Measurements from ENCODE around the gene CNBD2.
"Not testable (repeated sequence)": the region's sequence is repeated elsewhere in the genome, so short reads cannot be mapped to it uniquely, and the experiment has no call there.

Gene CNBD2

DNA sequence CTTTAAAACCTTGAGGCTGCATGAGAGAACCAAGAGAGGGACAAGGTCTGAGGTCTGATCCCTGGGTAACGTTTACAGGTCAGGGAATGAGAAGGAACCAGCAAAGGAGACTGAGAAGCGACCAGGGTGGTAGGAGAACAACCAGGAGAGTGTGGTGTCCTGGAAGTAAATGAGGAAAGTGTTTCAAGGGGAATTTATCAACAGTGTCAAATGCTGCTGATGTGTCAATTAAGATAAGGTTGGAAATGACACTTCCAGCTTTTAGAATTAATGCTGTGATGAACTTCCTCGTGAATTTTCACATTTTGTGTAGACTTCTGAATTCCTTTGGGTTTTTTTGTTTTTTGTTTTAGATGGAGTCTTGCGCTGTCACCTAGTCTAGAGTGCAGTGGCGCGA lies 83.7 kb downstream of the CNBD2 start:
- TF ChIP-seq, protein P1, sequence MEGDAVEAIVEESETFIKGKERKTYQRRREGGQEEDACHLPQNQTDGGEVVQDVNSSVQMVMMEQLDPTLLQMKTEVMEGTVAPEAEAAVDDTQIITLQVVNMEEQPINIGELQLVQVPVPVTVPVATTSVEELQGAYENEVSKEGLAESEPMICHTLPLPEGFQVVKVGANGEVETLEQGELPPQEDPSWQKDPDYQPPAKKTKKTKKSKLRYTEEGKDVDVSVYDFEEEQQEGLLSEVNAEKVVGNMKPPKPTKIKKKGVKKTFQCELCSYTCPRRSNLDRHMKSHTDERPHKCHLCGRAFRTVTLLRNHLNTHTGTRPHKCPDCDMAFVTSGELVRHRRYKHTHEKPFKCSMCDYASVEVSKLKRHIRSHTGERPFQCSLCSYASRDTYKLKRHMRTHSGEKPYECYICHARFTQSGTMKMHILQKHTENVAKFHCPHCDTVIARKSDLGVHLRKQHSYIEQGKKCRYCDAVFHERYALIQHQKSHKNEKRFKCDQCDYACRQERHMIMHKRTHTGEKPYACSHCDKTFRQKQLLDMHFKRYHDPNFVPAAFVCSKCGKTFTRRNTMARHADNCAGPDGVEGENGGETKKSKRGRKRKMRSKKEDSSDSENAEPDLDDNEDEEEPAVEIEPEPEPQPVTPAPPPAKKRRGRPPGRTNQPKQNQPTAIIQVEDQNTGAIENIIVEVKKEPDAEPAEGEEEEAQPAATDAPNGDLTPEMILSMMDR (IDR thresholded peaks at IDR 0.05; ENCODE audit: insufficient read depth, low read depth, low read length, missing control alignments): no peak
- no peak for DNase-seq (ENCODE audit: low read depth)
- H3K4me3 ChIP-seq (ENCODE audit: low read depth, low read length): no peak overlapping the region

DNA sequence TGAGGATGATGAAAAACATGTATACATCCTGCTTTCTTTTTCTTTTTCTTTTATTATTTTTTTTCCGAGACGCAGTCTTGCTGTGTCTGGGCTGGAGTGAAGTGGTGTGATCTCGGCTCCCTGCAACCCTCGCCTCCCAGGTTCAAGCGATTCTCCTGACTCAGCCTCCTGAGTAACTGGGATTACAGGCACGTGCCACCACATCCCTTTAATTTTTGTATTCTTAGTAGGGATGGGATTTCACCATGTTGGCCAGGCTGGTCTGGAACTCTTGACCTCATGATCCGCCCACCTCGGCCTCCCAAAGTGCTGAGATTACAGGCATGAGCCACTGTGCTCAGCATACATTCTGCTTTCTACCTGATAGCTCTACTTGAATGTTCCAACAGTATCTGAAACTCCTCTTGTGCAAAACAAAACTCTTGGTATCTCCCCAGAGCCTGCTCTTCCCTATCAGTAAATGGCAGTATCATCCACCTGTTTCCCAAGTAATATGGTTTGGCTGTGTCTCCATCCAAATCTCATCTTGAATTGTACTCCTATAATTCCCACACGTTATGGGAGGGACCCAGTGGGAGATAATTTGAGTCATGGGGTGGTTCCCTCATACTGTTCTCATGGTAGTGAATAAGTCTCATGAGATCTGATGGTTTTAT lies 85.6 kb downstream of the CNBD2 start:
- H3K4me3 ChIP-seq (ENCODE audit: low read depth, low read length): not testable (repeated sequence)
- peak; percentile 22 for DNase-seq (ENCODE audit: low read depth)

DNA sequence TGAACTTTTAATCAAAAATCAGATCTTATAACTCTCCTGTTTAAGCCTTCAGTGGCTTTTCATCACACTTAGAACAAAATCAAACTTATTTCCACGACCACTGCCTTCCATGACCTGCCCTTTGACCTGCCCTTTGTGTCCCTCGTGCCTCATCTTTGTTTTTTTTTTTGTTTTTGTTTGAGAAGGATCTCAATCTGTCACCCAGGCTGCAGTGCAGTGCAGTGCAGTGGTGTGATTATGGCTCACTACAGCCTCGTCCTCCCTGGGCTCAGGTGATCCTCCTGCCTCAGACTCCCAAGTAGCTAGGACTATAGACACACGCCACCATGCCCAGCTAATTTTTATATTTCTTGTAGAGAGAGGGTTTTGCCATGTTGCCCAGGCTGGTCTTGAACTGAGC lies 86.8 kb downstream of the CNBD2 start:
- no peak for DNase-seq (ENCODE audit: low read depth)
- TF ChIP-seq, protein P1 (IDR thresholded peaks at IDR 0.05; ENCODE audit: insufficient read depth, low read depth, low read length, missing control alignments): no peak
- H3K4me3 ChIP-seq (ENCODE audit: low read depth, low read length): no peak overlapping the region

DNA sequence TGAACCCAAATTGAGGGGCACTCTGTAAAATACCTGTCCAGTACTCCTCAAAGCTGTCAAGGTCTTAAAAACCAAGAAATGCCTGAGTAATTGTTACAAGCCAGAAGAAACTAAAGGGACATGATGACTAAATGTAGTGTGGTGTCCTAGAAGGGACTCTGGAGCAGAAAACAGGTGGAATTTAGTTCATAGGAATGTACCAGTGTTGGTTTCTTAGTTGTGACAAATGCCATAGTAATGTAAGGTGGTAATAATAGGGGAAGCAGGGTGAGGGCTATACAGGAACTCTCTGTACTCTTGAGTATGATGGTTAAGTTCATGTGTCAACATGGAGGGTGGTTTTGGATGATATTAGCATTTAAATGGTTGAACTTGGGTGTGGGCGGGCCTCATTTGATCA lies 92.3 kb downstream of the CNBD2 start:
- TF ChIP-seq, protein P1 (IDR thresholded peaks at IDR 0.05; ENCODE audit: insufficient read depth, low read depth, low read length, missing control alignments): no peak
- no peak overlapping the region for H3K4me3 ChIP-seq (ENCODE audit: low read depth, low read length)
- no peak for DNase-seq (ENCODE audit: low read depth)

DNA sequence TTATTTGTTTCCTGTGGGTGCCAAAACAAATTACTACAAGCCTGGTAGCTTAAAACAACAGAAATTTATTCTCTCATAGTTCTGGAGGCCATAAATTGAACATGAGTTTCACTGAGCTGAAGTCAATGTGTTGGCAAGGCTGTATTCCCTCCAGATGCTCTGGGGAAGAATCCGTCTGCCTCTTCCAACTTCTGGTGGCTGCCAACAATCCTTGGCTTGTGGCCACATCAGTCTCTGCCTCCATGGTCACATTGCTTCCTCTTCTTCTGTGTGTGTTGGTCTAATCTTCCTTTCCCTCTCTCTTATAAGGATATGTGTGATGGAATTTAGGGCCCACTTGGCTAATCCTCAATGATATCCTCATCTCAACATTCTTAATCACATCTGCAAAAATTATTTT lies 93.4 kb downstream of the CNBD2 start:
- no peak for DNase-seq (ENCODE audit: low read depth)
- no peak overlapping the region for H3K4me3 ChIP-seq (ENCODE audit: low read depth, low read length)
- TF ChIP-seq, protein P1 (IDR thresholded peaks at IDR 0.05; ENCODE audit: insufficient read depth, low read depth, low read length, missing control alignments): no peak

- no peak overlapping the region for H3K4me3 ChIP-seq (ENCODE audit: low read depth, low read length)
- TF ChIP-seq, protein P1 (IDR thresholded peaks at IDR 0.05; ENCODE audit: insufficient read depth, low read depth, low read length, missing control alignments): no peak
- DNase-seq (ENCODE audit: low read depth): no peak
These were observed 94.4 kb downstream of the CNBD2 start for GRCh38 chr20:36062799-36063198.

GRCh38 chr20:36063916-36064657 lies 95.7 kb downstream of the CNBD2 start:
- no peak for DNase-seq (ENCODE audit: low read depth)
- TF ChIP-seq, protein P1 (IDR thresholded peaks at IDR 0.05; ENCODE audit: insufficient read depth, low read depth, low read length, missing control alignments): no peak
- H3K4me3 ChIP-seq (ENCODE audit: low read depth, low read length): peak overlapping the region; percentile 49
